Measurements from ENCODE around the gene EDEM2. TPM values are rescaled to one million over a fixed set of nuclear protein-coding genes. Genes with fewer than 3 reads are reported as not detected.
A peak's percentile ranks its signal among the peaks of the same experiment; 100 is the strongest.
"Not testable (repeated sequence)": the region's sequence is repeated elsewhere in the genome, so short reads cannot be mapped to it uniquely, and the experiment has no call there.

The EDEM2 gene
- total RNA-seq, 2 experiments from 2014 or later = 23.9 to 25.6 TPM

GRCh38 chr20:35179292-35180212 is 32.4 kb upstream of the EDEM2 start:
- H3K27me3 Mint-ChIP-seq = no peaks in the 10 kb centered on the region
- DNase-seq (no peak), ATAC-seq (no peak)
- H3K9me3 Mint-ChIP-seq (ENCODE audit: low read depth) = peaks cover 2% of the 10 kb centered on the region
- no peak overlapping the region for H3K27ac Mint-ChIP-seq
- no peak overlapping the region for H3K4me3 Mint-ChIP-seq
- peaks cover 3% of the 10 kb centered on the region for H3K36me3 Mint-ChIP-seq
- no peaks in the 10 kb centered on the region for H3K4me1 Mint-ChIP-seq
- CTCF ChIA-PET = interaction anchor here (1.1 kb wide), 1 partner anchor 12 kb away, joined by 3 read pairs; no protein-coding TSS in a partner anchor

DNA sequence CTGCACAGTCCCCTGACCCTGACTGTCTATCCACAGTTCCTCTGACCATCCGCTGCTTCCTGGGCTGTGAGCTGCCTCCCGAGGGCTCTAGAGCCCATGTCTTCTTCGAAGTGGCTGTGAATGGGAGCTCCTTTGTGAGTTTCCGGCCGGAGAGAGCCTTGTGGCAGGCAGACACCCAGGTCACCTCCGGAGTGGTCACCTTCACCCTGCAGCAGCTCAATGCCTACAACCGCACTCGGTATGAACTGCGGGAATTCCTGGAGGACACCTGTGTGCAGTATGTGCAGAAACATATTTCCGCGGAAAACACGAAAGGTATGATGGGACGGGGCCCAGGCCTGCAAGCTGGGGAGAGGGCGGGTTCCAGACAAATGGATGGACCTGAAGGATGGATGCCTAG is 29.0 kb upstream of the EDEM2 start:
- Mint-ChIP-seq H3K27ac (no peak overlapping the region), H3K4me1 (peaks cover 16% of the 10 kb centered on the region), H3K9me3 (ENCODE audit: low read depth) (no peaks in the 10 kb centered on the region), H3K36me3 (peaks cover 2% of the 10 kb centered on the region), H3K4me3 (no peak overlapping the region), H3K27me3 (no peaks in the 10 kb centered on the region)
- DNase-seq = no peak
- no peak for ATAC-seq
- CTCF ChIA-PET = no interaction called here

- peaks cover 2% of the 10 kb centered on the region for H3K36me3 Mint-ChIP-seq
- DNase-seq (no peak), ATAC-seq (no peak)
- H3K4me3 Mint-ChIP-seq = no peak overlapping the region
- no peaks in the 10 kb centered on the region for H3K27me3 Mint-ChIP-seq
- no peaks in the 10 kb centered on the region for H3K9me3 Mint-ChIP-seq (ENCODE audit: low read depth)
- CTCF ChIA-PET = no interaction called here
- H3K4me1 Mint-ChIP-seq = peaks cover 17% of the 10 kb centered on the region
- H3K27ac Mint-ChIP-seq = no peak overlapping the region
These were observed 27.5 kb upstream of the EDEM2 start for GRCh38 chr20:35174458-35175216.

GRCh38 chr20:35173576-35174192 is 26.5 kb upstream of the EDEM2 start:
- CTCF ChIA-PET = interaction anchor here (0.9 kb wide), 1 partner anchor 22 kb away, joined by 3 read pairs; no protein-coding TSS in a partner anchor
- H3K27ac Mint-ChIP-seq = no peak overlapping the region
- no peak for ATAC-seq

DNA sequence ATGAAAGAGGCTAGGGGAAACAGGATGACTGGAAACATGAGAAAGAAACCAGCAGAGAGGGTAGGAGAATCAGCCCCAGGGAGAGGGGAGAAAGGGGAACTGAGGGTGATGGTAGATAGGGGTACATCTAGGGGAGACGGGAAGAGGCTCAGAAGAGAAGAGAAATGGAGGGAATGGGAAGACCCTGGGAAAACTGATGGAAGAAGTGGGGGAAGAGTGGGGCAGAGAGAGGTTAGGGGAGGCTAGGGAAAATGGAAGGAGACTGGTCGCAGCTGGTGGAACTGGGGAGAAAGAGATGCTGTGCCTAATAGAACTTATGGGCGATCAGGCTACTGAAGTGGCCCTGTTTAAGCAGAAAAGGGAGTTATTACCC is 25.3 kb upstream of the EDEM2 start:
- H3K27ac Mint-ChIP-seq = no peak overlapping the region
- no peaks in the 10 kb centered on the region for H3K9me3 Mint-ChIP-seq (ENCODE audit: low read depth)
- ATAC-seq (no peak), DNase-seq (no peak)
- CTCF ChIA-PET = interaction anchor here (1.0 kb wide), 1 partner anchor 27 kb away, joined by 3 read pairs; no protein-coding TSS in a partner anchor
- H3K36me3 Mint-ChIP-seq = peaks cover 2% of the 10 kb centered on the region
- H3K27me3 Mint-ChIP-seq = no peaks in the 10 kb centered on the region
- peak overlapping the region; percentile 72 for H3K4me3 Mint-ChIP-seq
- peaks cover 17% of the 10 kb centered on the region for H3K4me1 Mint-ChIP-seq

More at GRCh38 chr20:35173576-35174192, 26.5 kb upstream of the EDEM2 start:
- Mint-ChIP-seq H3K27me3 (no peaks in the 10 kb centered on the region), H3K9me3 (ENCODE audit: low read depth) (no peaks in the 10 kb centered on the region), H3K36me3 (peaks cover 2% of the 10 kb centered on the region), H3K4me1 (peaks cover 17% of the 10 kb centered on the region), H3K4me3 (no peak overlapping the region)
- DNase-seq = no peak

DNA sequence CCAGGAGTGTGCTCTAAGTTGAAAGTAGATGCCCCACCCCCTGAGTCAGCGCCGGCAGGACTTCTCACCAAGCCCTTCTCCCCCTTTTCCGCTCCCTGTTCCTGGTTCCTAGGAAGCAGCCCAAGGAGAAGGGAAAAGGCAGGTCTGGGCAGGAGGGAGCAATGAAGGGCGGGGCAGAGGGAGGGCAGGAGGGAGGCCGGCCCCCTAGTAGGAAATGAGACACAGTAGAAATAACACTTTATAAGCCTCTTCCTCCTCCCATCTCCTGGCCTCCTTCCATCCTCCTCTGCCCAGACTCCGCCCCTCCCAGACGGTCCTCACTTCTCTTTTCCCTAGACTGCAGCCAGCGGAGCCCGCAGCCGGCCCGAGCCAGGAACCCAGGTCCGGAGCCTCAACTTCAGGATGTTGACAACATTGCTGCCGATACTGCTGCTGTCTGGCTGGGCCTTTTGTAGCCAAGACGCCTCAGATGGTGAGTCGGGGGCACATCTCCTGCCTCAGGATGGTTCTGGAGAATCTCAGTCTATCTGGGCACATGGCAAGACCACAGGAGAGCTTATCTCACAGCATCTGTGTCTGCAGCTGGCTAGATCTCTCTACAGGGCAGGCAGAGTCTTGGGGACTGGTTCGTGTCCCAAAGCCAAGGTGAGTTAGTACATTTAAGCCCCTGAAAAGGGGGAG is 24.8 kb upstream of the EDEM2 start, which contains the start of gene PROCR:
TSS of gene PROCR (plus strand) at position 320 of the 681 bp plus-strand sequence. CDS start at position 403, 83 bp downstream.
- H3K4me1 Mint-ChIP-seq = peaks cover 17% of the 10 kb centered on the region
- H3K9me3 Mint-ChIP-seq (ENCODE audit: low read depth) = no peaks in the 10 kb centered on the region
- peak within 1 kb of the TSS; percentile 72 for H3K27ac Mint-ChIP-seq
- H3K4me3 Mint-ChIP-seq = peak within 1 kb of the TSS; percentile 72
- H3K36me3 Mint-ChIP-seq = peaks cover 2% of the 10 kb centered on the region
- peak; percentile 44 for DNase-seq
- ATAC-seq = peak; percentile 89
- H3K27me3 Mint-ChIP-seq = no peaks in the 10 kb centered on the region
- CTCF ChIA-PET = interaction anchor here (1.0 kb wide), 1 partner anchor 27 kb away, joined by 3 read pairs; no protein-coding TSS in a partner anchor

DNA sequence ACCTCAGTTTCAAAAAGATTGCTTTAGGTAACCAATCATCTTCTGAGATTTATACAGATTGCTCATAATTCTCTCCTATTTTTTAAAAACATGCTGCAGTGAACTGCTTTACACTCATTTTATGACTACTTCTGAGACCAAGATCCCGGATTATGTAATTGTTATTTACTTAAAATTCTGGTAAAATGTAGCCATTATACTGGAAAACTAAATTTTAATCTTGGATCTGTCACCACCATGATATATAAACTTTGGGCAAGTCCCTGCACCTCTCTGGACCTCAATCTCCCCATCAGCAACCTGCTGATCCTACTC is 24.3 kb upstream of the EDEM2 start:
- Mint-ChIP-seq H3K27me3 (no peaks in the 10 kb centered on the region), H3K4me1 (peaks cover 17% of the 10 kb centered on the region), H3K27ac (peak overlapping the region; percentile 46), H3K4me3 (peak overlapping the region; percentile 72), H3K36me3 (peaks cover 2% of the 10 kb centered on the region), H3K9me3 (ENCODE audit: low read depth) (no peaks in the 10 kb centered on the region)
- CTCF ChIA-PET = interaction anchor here (0.7 kb wide), 1 partner anchor 20 kb away, joined by 3 read pairs; no protein-coding TSS in a partner anchor
- no peak for ATAC-seq
- DNase-seq = no peak

- DNase-seq; CTCF ChIA-PET; H3K9me3 Mint-ChIP-seq (ENCODE audit: low read depth); H3K27me3 Mint-ChIP-seq; ATAC-seq; H3K27ac Mint-ChIP-seq; H3K4me3 Mint-ChIP-seq; H3K36me3 Mint-ChIP-seq: not testable (repeated sequence)
- H3K4me1 Mint-ChIP-seq = peaks cover 17% of the 10 kb centered on the region
These were observed 21.7 kb upstream of the EDEM2 start for GRCh38 chr20:35168701-35169409.

DNA sequence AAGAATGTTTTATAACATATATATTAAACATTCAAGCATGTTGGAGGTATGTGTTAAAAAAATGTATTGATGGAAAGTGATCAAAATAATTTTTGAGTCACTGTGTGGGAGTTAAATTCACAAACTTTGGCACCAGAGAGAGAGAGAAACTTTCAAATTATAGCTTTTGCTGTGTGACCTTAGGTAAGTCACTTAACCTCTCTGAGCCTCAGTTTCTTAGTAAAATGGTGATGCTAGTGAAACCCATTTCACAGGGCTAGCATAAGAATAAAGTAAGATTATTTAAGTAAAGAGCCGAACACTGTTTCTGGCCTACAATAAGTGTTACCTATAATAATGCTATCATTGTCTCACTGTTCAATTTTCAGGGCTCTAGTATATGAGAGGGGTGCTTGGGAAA is 20.7 kb upstream of the EDEM2 start:
- Mint-ChIP-seq H3K4me3 (no peak overlapping the region), H3K27ac (no peak overlapping the region), H3K9me3 (ENCODE audit: low read depth) (no peaks in the 10 kb centered on the region), H3K27me3 (no peaks in the 10 kb centered on the region), H3K4me1 (peaks cover 17% of the 10 kb centered on the region), H3K36me3 (peaks cover 3% of the 10 kb centered on the region)
- CTCF ChIA-PET = no interaction called here
- ATAC-seq (no peak), DNase-seq (no peak)

GRCh38 chr20:35166242-35166830 is 19.2 kb upstream of the EDEM2 start:
- Mint-ChIP-seq H3K27me3 (no peaks in the 10 kb centered on the region), H3K4me3 (no peak overlapping the region), H3K27ac (no peak overlapping the region), H3K4me1 (peaks cover 9% of the 10 kb centered on the region), H3K9me3 (ENCODE audit: low read depth) (no peaks in the 10 kb centered on the region), H3K36me3 (peaks cover 3% of the 10 kb centered on the region)
- CTCF ChIA-PET = interaction anchor here (1.8 to 2.0 kb wide), 2 partner anchors 19 to 22 kb away, joined by 3 to 7 read pairs; partner anchors contain the start of gene EDEM2
- ATAC-seq = no peak
- DNase-seq = no peak

DNA sequence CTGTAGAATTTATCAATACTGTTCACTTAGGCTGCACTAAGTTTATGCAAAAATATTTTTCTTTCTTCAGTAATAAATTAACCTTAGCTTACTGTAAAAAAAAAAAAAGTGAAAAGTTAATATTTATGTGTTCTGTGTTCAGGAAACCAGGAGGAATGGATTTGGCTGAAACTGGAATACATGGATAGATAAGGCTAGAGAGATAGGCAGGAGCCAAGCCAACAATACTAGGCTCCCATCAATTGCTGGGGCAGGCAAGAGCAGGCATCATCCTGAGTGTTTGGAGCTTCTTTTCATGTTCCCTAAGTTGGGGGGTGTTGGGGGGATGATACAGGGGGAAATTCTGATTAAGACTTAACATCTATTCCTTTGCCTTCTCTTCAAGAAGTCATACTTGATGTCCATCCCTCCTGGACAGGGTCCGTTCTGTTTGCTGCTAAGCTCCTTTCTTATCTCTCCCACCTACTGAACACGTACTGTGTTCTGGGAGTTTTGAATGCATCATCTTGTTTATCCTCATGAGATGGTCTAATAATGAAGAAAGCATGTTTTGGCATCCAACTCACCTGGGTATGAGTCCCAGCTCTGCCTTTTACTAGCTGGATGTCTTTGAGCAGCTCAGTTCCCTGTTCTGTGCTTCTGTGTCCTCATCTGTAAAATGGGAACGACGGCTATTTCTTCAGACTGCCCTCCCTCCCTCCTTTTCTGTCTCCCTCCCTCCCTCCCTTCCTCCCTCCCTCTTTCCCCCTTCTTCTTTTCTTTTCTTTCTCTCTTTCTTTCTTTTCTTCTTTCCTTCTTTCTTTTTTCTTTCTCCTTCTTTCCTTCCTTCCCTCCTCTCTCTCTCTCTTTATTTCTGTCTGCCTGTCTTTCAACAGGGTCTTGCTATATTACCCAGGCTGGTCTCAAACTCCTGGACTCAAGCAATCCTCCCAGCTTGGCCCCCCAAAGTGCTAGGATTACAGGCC is 18.4 kb upstream of the EDEM2 start:
- CTCF ChIA-PET = interaction anchor here (1.8 to 2.0 kb wide), 2 partner anchors 18 to 21 kb away, joined by 3 to 7 read pairs; partner anchors contain the start of gene EDEM2
- peaks cover 12% of the 10 kb centered on the region for H3K4me1 Mint-ChIP-seq
- no peak for ATAC-seq
- no peaks in the 10 kb centered on the region for H3K27me3 Mint-ChIP-seq
- peaks cover 3% of the 10 kb centered on the region for H3K36me3 Mint-ChIP-seq
- H3K27ac Mint-ChIP-seq = no peak overlapping the region
- H3K9me3 Mint-ChIP-seq (ENCODE audit: low read depth) = no peaks in the 10 kb centered on the region
- no peak for DNase-seq
- H3K4me3 Mint-ChIP-seq = no peak overlapping the region
